Hypothalamus (tissue), 51 donors: Measurements from ENCODE around the gene CMYA5.
"Not testable (repeated sequence)": the region's sequence is repeated elsewhere in the genome, so short reads cannot be mapped to it uniquely, and the experiment has no call there.

Experiments used
- DNase-seq, 51 donors: peaks; one replicate each; lab custom pipeline; 2025; lab: John Stamatoyannopoulos, UW

The CMYA5 gene

GRCh38 chr5:79689541-79690466 is at the start of gene CMYA5:
Gene CMYA5 (plus strand): TSS chr5:79689836. CDS start chr5:79689908, 72 bp downstream.
- DNase-seq = peak in 22 of 51 donors; percentile 6 to 62 (median 22)

GRCh38 chr5:79640571-79641055 is 49.0 kb upstream of the CMYA5 start:
- no peak for DNase-seq

GRCh38 chr5:79641414-79641813 is 48.2 kb upstream of the CMYA5 start:
- no peak for DNase-seq

GRCh38 chr5:79642210-79642609 is 47.4 kb upstream of the CMYA5 start:
- no peak for DNase-seq

- DNase-seq = no peak
Observed at GRCh38 chr5:79653843-79654242, 35.8 kb upstream of the CMYA5 start.

GRCh38 chr5:79663212-79663611 is 26.4 kb upstream of the CMYA5 start:
- no peak for DNase-seq

- no peak for DNase-seq
Observed at GRCh38 chr5:79666758-79667157, 22.9 kb upstream of the CMYA5 start.

- DNase-seq = no peak
Observed at GRCh38 chr5:79672392-79672791, 17.2 kb upstream of the CMYA5 start.

GRCh38 chr5:79676354-79676753 is 13.3 kb upstream of the CMYA5 start:
- DNase-seq = not testable (repeated sequence)

GRCh38 chr5:79682102-79682501 is 7.5 kb upstream of the CMYA5 start:
- not testable (repeated sequence) for DNase-seq

- no peak for DNase-seq
Observed at GRCh38 chr5:79684782-79685181, 4.9 kb upstream of the CMYA5 start.

GRCh38 chr5:79685627-79686026 is 4.0 kb upstream of the CMYA5 start:
- no peak for DNase-seq

GRCh38 chr5:79686799-79687198 is 2.8 kb upstream of the CMYA5 start:
- DNase-seq = no peak

- no peak for DNase-seq
Observed at GRCh38 chr5:79687889-79688288, 1.7 kb upstream of the CMYA5 start.

GRCh38 chr5:79691007-79691406 is 1.4 kb downstream of the CMYA5 start:
- no peak for DNase-seq

- DNase-seq = no peak
Observed at GRCh38 chr5:79692596-79692995, 3.0 kb downstream of the CMYA5 start.

GRCh38 chr5:79694183-79694582 is 4.5 kb downstream of the CMYA5 start:
- DNase-seq = no peak

- no peak for DNase-seq
Observed at GRCh38 chr5:79694652-79695051, 5.0 kb downstream of the CMYA5 start.

- DNase-seq = no peak
Observed at GRCh38 chr5:79695526-79695925, 5.9 kb downstream of the CMYA5 start.

- DNase-seq = no peak
Observed at GRCh38 chr5:79697222-79698170, 7.9 kb downstream of the CMYA5 start.

GRCh38 chr5:79699763-79700400 is 10.2 kb downstream of the CMYA5 start:
- DNase-seq = no peak
